GM13977 (cell line): ENCODE measurements around the gene SNTG2.

Experiments used
- DNase-seq: peaks from one replicate; pipeline ENCODE4 v3.0.0; 2012; ENCODE audit warnings: low spot score
- in situ Hi-C: fragments of 300-500 bp; cut with MboI; formaldehyde crosslinking; loops from one replicate; pipeline ENCODE4 v1.12.0; 2022; ENCODE audit warnings: low sequenced_read_pairs, low pct_unique_long_range_greater_than_20kb, mixed read lengths, inconsistent platforms; ENCODE audit not compliant: unreplicated experiment
- TF ChIP-seq, protein P1 (sequence below): IDR thresholded peaks from 2 replicates; pipeline ENCODE4 v1.5.1; 2012; ENCODE audit warnings: mild to moderate bottlenecking, control low read depth; ENCODE audit not compliant: insufficient read depth; ENCODE audit errors: extremely low read depth, missing control alignments

Gene SNTG2

DNA sequence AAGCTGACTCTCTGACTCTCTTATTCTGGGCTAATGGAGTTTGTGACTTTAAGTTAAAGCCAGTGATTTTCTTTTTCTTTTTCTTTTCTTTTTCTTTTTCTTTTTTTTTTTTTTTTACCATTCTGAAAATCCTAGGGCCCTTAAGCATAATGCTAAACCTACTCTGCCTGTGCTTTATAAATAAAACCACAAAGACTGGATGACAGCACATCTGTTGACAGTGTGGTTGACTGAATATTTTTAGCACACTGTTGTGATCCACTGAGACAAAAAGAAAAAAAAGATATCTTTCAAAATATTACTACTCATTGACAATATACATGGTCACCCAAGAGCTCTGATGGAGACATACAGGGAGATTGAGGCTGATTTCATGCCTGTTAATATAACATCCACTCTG, 121.6 kb downstream of the SNTG2 start:
- in situ Hi-C loops, result no loop called here
- TF ChIP-seq, protein P1, sequence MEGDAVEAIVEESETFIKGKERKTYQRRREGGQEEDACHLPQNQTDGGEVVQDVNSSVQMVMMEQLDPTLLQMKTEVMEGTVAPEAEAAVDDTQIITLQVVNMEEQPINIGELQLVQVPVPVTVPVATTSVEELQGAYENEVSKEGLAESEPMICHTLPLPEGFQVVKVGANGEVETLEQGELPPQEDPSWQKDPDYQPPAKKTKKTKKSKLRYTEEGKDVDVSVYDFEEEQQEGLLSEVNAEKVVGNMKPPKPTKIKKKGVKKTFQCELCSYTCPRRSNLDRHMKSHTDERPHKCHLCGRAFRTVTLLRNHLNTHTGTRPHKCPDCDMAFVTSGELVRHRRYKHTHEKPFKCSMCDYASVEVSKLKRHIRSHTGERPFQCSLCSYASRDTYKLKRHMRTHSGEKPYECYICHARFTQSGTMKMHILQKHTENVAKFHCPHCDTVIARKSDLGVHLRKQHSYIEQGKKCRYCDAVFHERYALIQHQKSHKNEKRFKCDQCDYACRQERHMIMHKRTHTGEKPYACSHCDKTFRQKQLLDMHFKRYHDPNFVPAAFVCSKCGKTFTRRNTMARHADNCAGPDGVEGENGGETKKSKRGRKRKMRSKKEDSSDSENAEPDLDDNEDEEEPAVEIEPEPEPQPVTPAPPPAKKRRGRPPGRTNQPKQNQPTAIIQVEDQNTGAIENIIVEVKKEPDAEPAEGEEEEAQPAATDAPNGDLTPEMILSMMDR, result no peak
- no peak for DNase-seq

GRCh38 chr2:1077911-1078310, 127.3 kb downstream of the SNTG2 start:
- no peak for DNase-seq
- in situ Hi-C loops, result no loop called here
- TF ChIP-seq, protein P1, result no peak

DNA sequence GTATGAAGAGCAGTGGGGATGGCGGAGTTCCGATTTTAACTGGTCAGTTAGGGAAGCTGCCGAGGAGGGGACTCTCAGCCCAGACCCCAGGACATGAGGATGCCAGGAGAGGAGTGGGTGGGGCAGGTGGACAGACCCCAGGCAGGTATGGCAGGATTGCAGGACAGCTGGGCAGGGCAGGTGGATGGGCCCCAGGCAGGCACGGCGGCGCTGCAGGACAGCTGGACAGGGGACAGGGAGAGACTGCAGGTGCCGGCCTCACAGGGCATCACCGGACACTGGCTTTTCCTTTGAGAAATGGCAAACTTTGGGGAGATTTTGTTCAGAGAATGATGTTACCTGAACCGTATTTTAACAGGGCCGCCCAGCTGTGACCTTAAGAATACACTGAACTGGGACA, 127.7 kb downstream of the SNTG2 start:
- TF ChIP-seq, protein P1, result no peak
- in situ Hi-C loops, result no loop called here
- no peak for DNase-seq

DNA sequence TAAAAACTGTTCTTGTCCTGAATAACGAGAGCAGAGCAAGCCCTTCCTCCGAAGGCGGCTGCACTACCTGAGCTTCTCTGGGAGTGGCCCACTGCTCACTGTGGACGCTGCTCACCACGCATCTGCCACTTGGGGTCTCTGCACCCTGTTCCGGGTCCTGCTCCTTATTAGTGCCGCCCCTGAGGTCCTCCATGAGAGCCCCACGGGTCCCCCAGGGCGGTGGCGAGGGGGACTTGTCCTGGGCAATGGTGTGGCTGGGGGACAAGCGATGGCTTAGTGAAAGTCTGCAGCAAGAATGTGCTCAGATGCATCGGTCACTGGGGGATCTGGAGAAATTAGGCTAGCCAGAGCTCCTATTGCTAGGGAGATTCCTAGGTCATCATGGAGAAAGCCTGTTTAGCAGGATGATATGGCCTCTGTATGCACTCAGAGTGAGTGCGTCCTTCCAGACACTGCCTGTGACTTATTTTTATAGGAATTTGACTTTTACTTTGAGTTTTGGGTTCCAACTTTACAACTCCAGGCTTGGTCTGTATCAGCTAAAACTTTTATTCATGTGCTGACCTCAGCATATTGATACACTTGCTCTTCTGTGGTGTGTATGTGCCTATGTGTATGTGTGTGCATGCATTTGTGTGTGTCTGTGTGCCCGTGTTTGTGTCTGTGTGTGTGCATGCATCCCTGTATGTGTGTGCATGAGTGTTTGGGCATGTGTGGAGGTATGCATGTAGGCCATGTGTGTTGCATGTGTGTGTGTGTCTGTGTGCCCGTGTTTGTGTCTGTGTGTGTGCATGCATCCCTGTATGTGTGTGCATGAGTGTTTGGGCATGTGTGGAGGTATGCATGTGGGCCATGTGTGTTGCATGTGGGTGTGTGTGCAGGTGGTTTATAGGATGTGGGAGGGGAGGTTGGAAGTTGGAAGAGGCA, 129.5 kb downstream of the SNTG2 start:
- in situ Hi-C loops, result no loop called here
- TF ChIP-seq, protein P1, result no peak
- no peak for DNase-seq

- no peak for DNase-seq
- in situ Hi-C loops, result no loop called here
- TF ChIP-seq, protein P1, result no peak
Measured at GRCh38 chr2:1081451-1082225, 131.0 kb downstream of the SNTG2 start.

DNA sequence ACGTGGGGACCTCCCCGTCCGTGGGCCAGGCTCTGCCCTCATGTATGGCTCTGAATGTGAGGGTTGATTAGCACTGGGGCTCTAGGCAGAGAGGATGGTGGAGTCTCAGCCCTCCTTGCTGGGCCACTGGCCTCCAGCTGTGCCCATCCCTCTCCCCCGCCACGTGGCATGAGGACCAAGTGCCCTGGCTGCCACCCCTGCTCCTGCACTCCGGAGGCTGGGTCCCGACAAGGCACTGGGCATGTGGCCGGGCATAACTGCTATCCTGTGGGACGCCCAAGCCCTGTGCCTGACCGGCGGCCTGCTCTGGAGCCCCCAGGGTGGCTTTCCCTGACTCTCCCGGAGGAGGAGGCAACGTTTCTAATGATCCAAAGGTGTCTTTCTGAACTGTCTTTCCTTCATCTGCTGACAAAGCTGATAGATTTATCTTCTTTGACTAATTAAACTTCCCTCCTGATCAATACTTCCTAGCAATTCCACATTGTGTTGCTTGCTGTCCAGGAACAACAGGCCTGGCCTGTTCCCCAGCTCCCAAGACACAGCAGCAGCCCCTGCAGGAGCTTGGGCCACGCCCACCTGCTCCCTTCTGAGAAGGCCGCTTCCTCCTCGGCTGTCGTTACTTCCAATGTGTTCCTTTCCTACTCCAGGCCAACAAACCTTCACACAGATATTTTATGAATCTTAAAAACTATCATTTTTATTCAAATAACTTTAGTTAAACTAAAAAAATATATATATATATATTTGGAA, 132.0 kb downstream of the SNTG2 start:
- in situ Hi-C loops, result no loop called here
- DNase-seq, result no peak
- TF ChIP-seq, protein P1, result no peak
